ENCODE results near the gene CDKN2B-AS1. TPM values are rescaled to one million over a fixed set of nuclear protein-coding genes. Genes with fewer than 3 reads are reported as not detected.

CDKN2B-AS1 gene
- total RNA-seq, 2 donors from 2014 or later = not detected

DNA sequence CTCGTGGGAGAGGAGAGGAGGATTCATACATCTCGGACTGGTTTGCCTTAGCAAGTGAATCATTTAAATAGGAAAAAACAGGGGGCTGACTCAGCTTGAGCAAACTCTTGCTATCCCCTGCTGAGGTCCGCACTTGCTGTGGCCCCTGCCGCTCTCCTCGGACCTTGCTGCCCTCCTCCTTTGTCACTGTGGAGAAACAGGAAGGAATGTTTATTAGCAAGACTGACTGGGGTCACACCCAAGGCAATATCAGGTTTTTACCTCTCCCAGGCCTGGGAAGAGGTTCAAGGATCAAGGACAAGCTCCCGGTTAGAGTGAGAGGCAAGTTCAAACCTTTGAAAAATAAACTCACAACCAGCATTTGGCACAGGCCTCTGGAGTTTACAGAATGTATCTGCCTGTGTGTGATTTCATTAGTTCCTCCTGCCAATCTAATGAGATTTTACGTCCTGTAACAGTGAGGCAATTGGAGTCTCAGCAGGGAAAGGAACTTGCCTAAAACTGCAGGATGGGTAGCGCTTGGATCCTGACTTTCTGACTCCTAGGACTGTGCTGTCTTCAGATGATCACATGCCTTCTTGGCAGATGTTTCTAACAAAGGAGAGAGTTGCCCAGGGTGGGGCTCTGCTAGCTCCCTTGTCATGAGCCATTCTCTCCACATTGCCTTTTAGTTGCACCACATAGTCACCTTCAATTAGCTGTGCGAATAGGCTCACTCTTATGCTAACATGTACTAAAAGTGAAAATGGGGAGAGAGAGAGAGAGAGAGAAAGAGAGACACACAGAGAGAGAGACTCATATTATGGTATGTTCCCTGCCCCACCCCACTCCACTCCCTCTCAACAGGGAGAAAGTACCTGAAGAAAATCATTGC is 123.2 kb downstream of the CDKN2B-AS1 start:
- no peak overlapping the region for H3K27ac ChIP-seq
- H3K36me3 ChIP-seq = no peaks in the 10 kb centered on the region
- no peak for DNase-seq (ENCODE audit: low spot score)
- no peaks in the 10 kb centered on the region for H3K4me1 ChIP-seq (ENCODE audit: control insufficient read depth in 1 of 2, low read depth in 2 of 2)
- no peak for TF ChIP-seq CTCF (IDR thresholded peaks at IDR 0.05)
- no peak overlapping the region for H3K4me3 ChIP-seq
- H3K9me3 ChIP-seq = no peaks in the 10 kb centered on the region
- no peak for ATAC-seq (ENCODE audit: insufficient number of reproducible peaks, low FRiP score, low read depth)
- no peaks in the 10 kb centered on the region for H3K27me3 ChIP-seq (replicated peaks; ENCODE audit: insufficient read depth)

DNA sequence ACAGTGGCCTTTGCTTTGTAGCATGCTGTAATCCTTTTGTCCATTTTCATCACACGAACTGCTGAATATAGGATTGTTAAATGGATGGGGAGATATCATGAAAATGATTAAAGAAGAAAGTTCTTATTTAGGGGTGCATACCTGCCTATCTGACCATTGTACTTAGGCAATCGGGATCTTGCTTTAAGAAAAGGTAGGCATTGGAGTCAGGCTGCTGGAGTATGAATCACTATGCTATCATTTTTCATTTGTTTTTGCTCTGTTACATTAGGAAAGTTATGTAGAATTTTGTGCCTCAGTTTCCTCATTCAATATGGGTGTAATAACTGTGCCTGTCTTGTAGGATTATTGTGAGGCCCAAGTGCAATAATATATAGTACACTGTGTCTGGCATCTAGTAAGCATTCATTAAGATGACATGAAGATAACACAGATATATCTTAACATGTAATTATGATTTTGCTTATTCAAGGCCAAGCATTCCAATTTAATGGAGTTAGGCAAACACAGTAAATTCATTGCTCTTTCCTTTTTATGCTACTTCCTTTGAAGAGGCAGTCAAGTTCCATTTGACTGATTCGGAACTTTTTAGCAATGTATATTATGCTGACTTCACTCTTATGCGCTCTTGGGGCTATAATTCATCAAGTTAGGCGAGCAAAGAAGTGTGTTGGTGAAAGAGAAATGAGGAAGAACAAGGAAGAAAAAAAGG is 124.4 kb downstream of the CDKN2B-AS1 start:
- Histone ChIP-seq H3K36me3 (no peaks in the 10 kb centered on the region), H3K9me3 (no peaks in the 10 kb centered on the region), H3K4me1 (ENCODE audit: control insufficient read depth in 1 of 2, low read depth in 2 of 2) (no peaks in the 10 kb centered on the region), H3K27ac (no peak overlapping the region), H3K27me3 (replicated peaks; ENCODE audit: insufficient read depth) (no peaks in the 10 kb centered on the region), H3K4me3 (no peak overlapping the region)
- DNase-seq (ENCODE audit: low spot score) (no peak), ATAC-seq (ENCODE audit: insufficient number of reproducible peaks, low FRiP score, low read depth) (no peak)
- TF ChIP-seq CTCF (IDR thresholded peaks at IDR 0.05) = no peak

GRCh38 chr9:22119522-22120158 is 125.0 kb downstream of the CDKN2B-AS1 start:
- Histone ChIP-seq H3K9me3 (no peaks in the 10 kb centered on the region), H3K4me1 (ENCODE audit: control insufficient read depth in 1 of 2, low read depth in 2 of 2) (no peaks in the 10 kb centered on the region), H3K27ac (no peak overlapping the region), H3K4me3 (no peak overlapping the region), H3K36me3 (no peaks in the 10 kb centered on the region), H3K27me3 (replicated peaks; ENCODE audit: insufficient read depth) (no peaks in the 10 kb centered on the region)
- DNase-seq (ENCODE audit: low spot score) (no peak), ATAC-seq (ENCODE audit: insufficient number of reproducible peaks, low FRiP score, low read depth) (no peak)
- peak; percentile 32 for TF ChIP-seq CTCF (IDR thresholded peaks at IDR 0.05)

GRCh38 chr9:22120159-22120549 is 125.6 kb downstream of the CDKN2B-AS1 start:
- Histone ChIP-seq H3K4me3 (no peak overlapping the region), H3K27me3 (replicated peaks; ENCODE audit: insufficient read depth) (no peaks in the 10 kb centered on the region), H3K4me1 (ENCODE audit: control insufficient read depth in 1 of 2, low read depth in 2 of 2) (no peaks in the 10 kb centered on the region), H3K27ac (no peak overlapping the region), H3K36me3 (no peaks in the 10 kb centered on the region), H3K9me3 (no peaks in the 10 kb centered on the region)
- no peak for ATAC-seq (ENCODE audit: insufficient number of reproducible peaks, low FRiP score, low read depth)
- DNase-seq (ENCODE audit: low spot score) = no peak
- TF ChIP-seq CTCF (IDR thresholded peaks at IDR 0.05) = no peak

GRCh38 chr9:22120595-22120994 is 126.0 kb downstream of the CDKN2B-AS1 start:
- H3K27me3 ChIP-seq (replicated peaks; ENCODE audit: insufficient read depth) = no peaks in the 10 kb centered on the region
- H3K36me3 ChIP-seq = no peaks in the 10 kb centered on the region
- H3K4me3 ChIP-seq = no peak overlapping the region
- no peak for TF ChIP-seq CTCF (IDR thresholded peaks at IDR 0.05)
- DNase-seq (ENCODE audit: low spot score) = no peak
- H3K27ac ChIP-seq = no peak overlapping the region
- no peaks in the 10 kb centered on the region for H3K4me1 ChIP-seq (ENCODE audit: control insufficient read depth in 1 of 2, low read depth in 2 of 2)
- ATAC-seq (ENCODE audit: insufficient number of reproducible peaks, low FRiP score, low read depth) = no peak
- no peaks in the 10 kb centered on the region for H3K9me3 ChIP-seq

Measured in thoracic aorta (tissue), 2 donors.